ENCODE data around the gene MYL10.

Gene MYL10

DNA sequence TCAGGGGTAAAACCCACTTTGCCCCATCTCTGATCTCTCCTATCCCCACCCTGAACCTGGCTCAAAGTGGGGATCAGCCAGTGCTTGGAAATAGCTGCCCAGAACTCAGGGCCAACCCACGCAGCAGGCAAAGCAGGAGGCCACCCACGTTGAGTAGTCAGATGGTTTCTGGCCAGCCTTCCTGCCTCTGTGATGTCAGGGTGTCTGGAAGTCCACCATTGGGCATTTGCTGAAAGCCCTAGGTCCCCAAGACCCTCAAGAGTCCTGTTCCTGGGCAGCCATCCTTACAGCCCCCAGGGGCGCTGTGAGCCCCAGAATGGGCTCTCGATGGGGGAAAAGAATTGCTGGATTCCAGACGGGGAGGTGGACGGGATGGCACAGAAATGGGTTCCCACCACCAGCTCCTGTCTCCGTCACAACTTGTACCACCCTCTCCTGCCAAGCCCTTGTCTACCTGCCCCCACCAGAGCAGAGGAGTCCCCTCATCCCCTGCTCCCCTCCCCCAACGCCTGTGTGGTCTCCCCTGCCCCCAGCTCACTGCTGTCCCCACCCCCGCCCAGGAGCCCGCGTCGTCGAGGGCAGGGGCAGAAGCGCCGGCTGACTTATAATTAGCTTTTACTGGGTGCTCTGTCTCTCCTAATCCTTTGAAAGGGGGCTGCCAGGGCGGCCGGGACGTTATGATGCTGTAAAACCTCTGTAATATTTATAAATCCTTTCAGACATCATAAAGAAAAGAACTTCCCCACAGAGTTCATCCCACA is 3.9 kb downstream of the MYL10 start:
- Histone ChIP-seq H4K20me1 (ENCODE audit: insufficient read depth) (no peaks in the 10 kb centered on the region), H2AFZ (ENCODE audit: low read depth) (no peak overlapping the region), H3K79me2 (ENCODE audit: insufficient read depth, low read depth) (no peaks in the 10 kb centered on the region), H3K27me3 (ENCODE audit: insufficient read depth, low read depth) (peaks cover 28% of the 10 kb centered on the region), H3K4me1 (ENCODE audit: low read depth, poor library complexity, severe bottlenecking) (no peaks in the 10 kb centered on the region), H3K9ac (no peak overlapping the region), H3K36me3 (ENCODE audit: insufficient read depth) (no peaks in the 10 kb centered on the region), H3K4me3 (IDR thresholded peaks at IDR 0.05; ENCODE audit: insufficient read depth, low read depth, low read length) (no peak overlapping the region), H3K4me2 (no peak overlapping the region), H3K27ac (no peak overlapping the region)
- TF ChIP-seq, protein P1, sequence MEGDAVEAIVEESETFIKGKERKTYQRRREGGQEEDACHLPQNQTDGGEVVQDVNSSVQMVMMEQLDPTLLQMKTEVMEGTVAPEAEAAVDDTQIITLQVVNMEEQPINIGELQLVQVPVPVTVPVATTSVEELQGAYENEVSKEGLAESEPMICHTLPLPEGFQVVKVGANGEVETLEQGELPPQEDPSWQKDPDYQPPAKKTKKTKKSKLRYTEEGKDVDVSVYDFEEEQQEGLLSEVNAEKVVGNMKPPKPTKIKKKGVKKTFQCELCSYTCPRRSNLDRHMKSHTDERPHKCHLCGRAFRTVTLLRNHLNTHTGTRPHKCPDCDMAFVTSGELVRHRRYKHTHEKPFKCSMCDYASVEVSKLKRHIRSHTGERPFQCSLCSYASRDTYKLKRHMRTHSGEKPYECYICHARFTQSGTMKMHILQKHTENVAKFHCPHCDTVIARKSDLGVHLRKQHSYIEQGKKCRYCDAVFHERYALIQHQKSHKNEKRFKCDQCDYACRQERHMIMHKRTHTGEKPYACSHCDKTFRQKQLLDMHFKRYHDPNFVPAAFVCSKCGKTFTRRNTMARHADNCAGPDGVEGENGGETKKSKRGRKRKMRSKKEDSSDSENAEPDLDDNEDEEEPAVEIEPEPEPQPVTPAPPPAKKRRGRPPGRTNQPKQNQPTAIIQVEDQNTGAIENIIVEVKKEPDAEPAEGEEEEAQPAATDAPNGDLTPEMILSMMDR (conservative IDR thresholded peaks at IDR 0.05; ENCODE audit: low read depth, low read length), result no peak

DNA sequence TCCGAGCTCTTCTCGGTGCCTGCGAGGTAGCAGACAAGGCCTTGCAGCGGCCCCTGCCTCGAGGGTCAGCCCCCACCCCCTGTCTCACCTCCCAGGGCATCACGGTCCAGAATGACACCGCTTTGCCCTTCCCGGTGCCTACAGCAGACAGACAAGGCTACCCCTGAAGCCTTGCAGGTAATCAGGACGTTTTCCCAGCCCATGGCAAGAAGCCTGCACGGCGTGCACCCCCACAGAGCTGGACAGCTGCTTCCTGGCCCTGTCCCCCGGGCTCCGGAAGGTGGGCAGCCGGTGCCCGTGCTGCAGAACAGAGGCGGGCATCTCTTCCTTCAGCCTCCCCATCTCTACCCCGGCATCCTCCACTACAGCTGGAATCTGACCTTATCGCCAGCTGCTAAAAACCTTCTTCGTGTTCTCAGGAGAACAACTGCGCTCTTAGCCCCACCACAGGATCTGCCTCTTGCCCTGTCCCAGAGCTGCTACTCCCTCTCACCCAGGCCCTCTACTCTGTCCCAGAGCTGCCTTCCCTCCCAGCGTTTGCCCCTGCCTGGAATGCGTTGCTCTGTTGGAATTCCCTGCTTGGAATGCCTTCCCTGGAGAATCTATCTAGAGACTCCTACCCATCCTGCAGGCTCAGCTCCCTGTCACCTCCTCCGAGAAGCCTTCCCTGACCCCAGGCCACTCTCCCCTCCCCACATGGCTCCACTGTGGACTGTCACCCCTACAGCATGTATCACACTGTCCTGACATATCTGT is 4.7 kb downstream of the MYL10 start:
- Histone ChIP-seq H3K4me2 (no peak overlapping the region), H3K27ac (no peak overlapping the region), H4K20me1 (ENCODE audit: insufficient read depth) (no peaks in the 10 kb centered on the region), H3K79me2 (ENCODE audit: insufficient read depth, low read depth) (no peaks in the 10 kb centered on the region), H3K4me1 (ENCODE audit: low read depth, poor library complexity, severe bottlenecking) (no peaks in the 10 kb centered on the region), H2AFZ (ENCODE audit: low read depth) (no peak overlapping the region), H3K4me3 (IDR thresholded peaks at IDR 0.05; ENCODE audit: insufficient read depth, low read depth, low read length) (no peak overlapping the region), H3K9ac (no peak overlapping the region), H3K36me3 (ENCODE audit: insufficient read depth) (no peaks in the 10 kb centered on the region), H3K27me3 (ENCODE audit: insufficient read depth, low read depth) (peaks cover 28% of the 10 kb centered on the region)
- TF ChIP-seq, protein P1 (conservative IDR thresholded peaks at IDR 0.05; ENCODE audit: low read depth, low read length), result no peak

DNA sequence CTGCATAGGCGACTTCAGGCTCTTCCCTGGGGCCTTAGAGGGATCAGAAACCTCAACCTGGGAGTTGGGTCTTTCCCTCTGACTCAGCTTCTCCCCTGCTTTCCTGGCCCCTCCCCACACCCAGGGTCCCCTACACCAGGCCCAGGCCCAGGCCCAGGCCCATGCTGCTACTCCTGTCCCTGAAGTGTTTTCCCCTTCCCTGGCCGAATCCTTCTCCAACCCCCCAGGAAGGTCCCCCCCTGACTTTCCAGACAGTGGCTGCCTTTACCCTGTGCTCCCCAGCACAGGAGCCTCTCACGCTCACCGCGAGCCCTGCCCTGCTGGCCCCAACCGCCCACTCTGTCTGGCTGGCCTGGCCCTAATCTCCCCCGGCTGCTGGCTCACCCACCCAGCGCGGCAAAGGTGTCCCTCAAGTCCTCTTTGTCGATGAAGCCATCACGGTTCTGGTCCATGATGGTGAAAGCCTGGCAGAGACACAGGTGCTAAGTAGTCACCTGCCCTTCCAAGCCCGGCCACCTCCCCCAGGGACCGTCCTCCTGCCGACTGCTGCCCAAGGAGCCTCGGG is 6.4 kb downstream of the MYL10 start:
- peaks cover 24% of the 10 kb centered on the region for H3K27me3 ChIP-seq (ENCODE audit: insufficient read depth, low read depth)

DNA sequence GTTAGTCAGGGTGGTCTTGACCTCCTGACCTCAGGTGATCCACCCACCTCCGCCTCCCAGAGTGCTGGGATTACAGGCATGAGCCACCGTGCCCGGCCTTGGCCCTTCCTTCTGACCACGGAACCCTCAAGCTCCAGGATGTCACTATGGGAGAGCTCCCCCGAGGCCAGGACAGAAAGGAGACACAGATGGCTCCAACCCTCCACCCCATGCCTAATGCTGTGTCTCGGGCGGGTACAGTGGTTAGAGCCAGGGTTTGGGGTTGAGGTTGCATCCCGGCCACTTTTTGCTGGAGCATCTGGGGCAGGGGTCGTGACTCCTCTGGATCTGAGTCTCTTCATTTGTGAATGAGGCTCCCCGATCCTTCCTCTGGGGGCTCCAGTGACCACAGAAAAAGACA is 8.1 kb downstream of the MYL10 start:
- Histone ChIP-seq H3K79me2 (ENCODE audit: insufficient read depth, low read depth) (no peaks in the 10 kb centered on the region), H3K27me3 (ENCODE audit: insufficient read depth, low read depth) (peaks cover 26% of the 10 kb centered on the region), H2AFZ (ENCODE audit: low read depth) (no peak overlapping the region), H3K27ac (no peak overlapping the region), H3K4me3 (IDR thresholded peaks at IDR 0.05; ENCODE audit: insufficient read depth, low read depth, low read length) (no peak overlapping the region), H3K4me2 (no peak overlapping the region), H4K20me1 (ENCODE audit: insufficient read depth) (no peaks in the 10 kb centered on the region), H3K4me1 (ENCODE audit: low read depth, poor library complexity, severe bottlenecking) (no peaks in the 10 kb centered on the region), H3K9ac (no peak overlapping the region), H3K36me3 (ENCODE audit: insufficient read depth) (no peaks in the 10 kb centered on the region)
- TF ChIP-seq, protein P1 (conservative IDR thresholded peaks at IDR 0.05; ENCODE audit: low read depth, low read length), result no peak

More for the DNA sequence above, 6.4 kb downstream of the MYL10 start:
- Histone ChIP-seq H3K79me2 (ENCODE audit: insufficient read depth, low read depth) (no peaks in the 10 kb centered on the region), H3K4me1 (ENCODE audit: low read depth, poor library complexity, severe bottlenecking) (no peaks in the 10 kb centered on the region), H4K20me1 (ENCODE audit: insufficient read depth) (no peaks in the 10 kb centered on the region), H2AFZ (ENCODE audit: low read depth) (no peak overlapping the region), H3K27ac (no peak overlapping the region), H3K9ac (no peak overlapping the region), H3K4me3 (IDR thresholded peaks at IDR 0.05; ENCODE audit: insufficient read depth, low read depth, low read length) (no peak overlapping the region), H3K36me3 (ENCODE audit: insufficient read depth) (no peaks in the 10 kb centered on the region), H3K4me2 (no peak overlapping the region)
- TF ChIP-seq, protein P1 (conservative IDR thresholded peaks at IDR 0.05; ENCODE audit: low read depth, low read length), result no peak

All from KMS-11 (cell line).